H1 (cell line): ENCODE measurements around the gene SCRN1. TPM values are rescaled to one million over a fixed set of nuclear protein-coding genes. Genes with fewer than 3 reads are reported as not detected.

Experiments used
- CTCF ChIA-PET: fragments of 300-600 bp; sonication (Branson Sonifier 250); formaldehyde crosslinking; loops from one replicate; lab custom pipeline; 2021; ENCODE audit not compliant: partially characterized antibody; lab: Charles Lee
- POLR2A ChIA-PET: fragments of 300-600 bp; sonication (Branson Sonifier 250); formaldehyde crosslinking; loops from one replicate; lab custom pipeline; 2021; ENCODE audit warnings: inconsistent platforms; ENCODE audit not compliant: partially characterized antibody; lab: Charles Lee
- DNase-seq, 2 experiments: peaks; one replicate each; pipeline versions ENCODE4 v3.0.0 to v3.0.0-alpha.2; 2010 to 2022; ENCODE audit warnings: low spot score in 2 of 2, low read depth in 1 of 2, mixed read lengths in 1 of 2
- FAIRE-seq: peaks from 2 replicates; lab custom pipeline; 2011; peaks lifted over from hg19 to GRCh38; lab: Jason Lieb, UNC
- H2AFZ ChIP-seq: 2 replicates; pipeline ENCODE4 v1.8.1; 2012; ENCODE audit warnings: low read length, inconsistent platforms
- H2AK5ac ChIP-seq: 2 replicates; pipeline ENCODE4 v1.6.1; 2013; ENCODE audit warnings: low read depth, low read length
- H2BK120ac ChIP-seq: replicated peaks from 2 replicates; pipeline ENCODE3; 2013; ENCODE audit warnings: low read depth, low read length, inconsistent platforms
- H2BK12ac ChIP-seq: 2 replicates; pipeline ENCODE4 v1.6.1; 2013; ENCODE audit warnings: low read depth, low read length
- H2BK15ac ChIP-seq: 2 replicates; pipeline ENCODE4 v1.6.1; 2013; ENCODE audit warnings: low read length
- H2BK20ac ChIP-seq: 2 replicates; pipeline ENCODE4 v1.6.1; 2013; ENCODE audit warnings: low read length
- H2BK5ac ChIP-seq: 2 replicates; pipeline ENCODE4 v1.6.1; 2013; ENCODE audit warnings: low read depth, low read length
- H3K14ac ChIP-seq: 2 replicates; pipeline ENCODE4 v1.6.1; 2013; ENCODE audit warnings: inconsistent platforms; ENCODE audit not compliant: insufficient read length
- H3K18ac ChIP-seq: 2 replicates; pipeline ENCODE4 v1.6.1; 2013; ENCODE audit warnings: low read length; ENCODE audit errors: extremely low read depth
- H3K23ac ChIP-seq: 2 replicates; pipeline ENCODE4 v1.6.1; 2013; ENCODE audit warnings: inconsistent platforms; ENCODE audit not compliant: insufficient read length
- H3K23me2 ChIP-seq: 2 replicates; pipeline ENCODE4 v1.6.1; 2013; ENCODE audit warnings: low read depth, low read length
- H3K27ac ChIP-seq: 2 replicates; pipeline ENCODE4 v1.6.1; 2011; ENCODE audit warnings: low read depth, low read length, inconsistent platforms
- H3K27me3 ChIP-seq, 4 experiments: replicated peaks in 1 of 4; 1 replicate in 1 of 4; 2 replicates in 3 of 4; pipeline versions ENCODE4 v1.6.1 to v1.8.1; 2011 to 2013; ENCODE audit warnings: low read length in 3 of 4, mild to moderate bottlenecking in 3 of 4, inconsistent platforms in 2 of 4, mixed read lengths in 2 of 4, moderate library complexity in 1 of 4; ENCODE audit not compliant: control insufficient read depth in 3 of 4, insufficient read depth in 3 of 4; ENCODE audit errors: extremely low read depth in 1 of 4
- H3K36me3 ChIP-seq, 4 experiments: 2 replicates each; pipeline versions ENCODE4 v1.6.1 to v1.8.1; 2011 to 2013; ENCODE audit warnings: mild to moderate bottlenecking in 4 of 4, low read length in 3 of 4, moderate library complexity in 2 of 4, control low read depth in 1 of 4, inconsistent platforms in 1 of 4; ENCODE audit not compliant: insufficient read depth in 4 of 4, control insufficient read depth in 2 of 4
- H3K4ac ChIP-seq: replicated peaks from 2 replicates; pipeline ENCODE3; 2013; ENCODE audit warnings: low read length, low read depth, mixed read lengths, inconsistent platforms; ENCODE audit not compliant: insufficient read length
- H3K4me1 ChIP-seq, 4 experiments: replicated peaks in 1 of 4; 1 replicate in 1 of 4; 2 replicates in 3 of 4; pipeline versions ENCODE4 v1.6.1 to v1.8.1; 2011 to 2013; ENCODE audit warnings: low read length in 3 of 4, inconsistent platforms in 2 of 4, mixed read lengths in 1 of 4; ENCODE audit not compliant: insufficient read depth in 4 of 4, control insufficient read depth in 3 of 4
- H3K4me2 ChIP-seq, 2 experiments: 2 replicates each; pipeline versions ENCODE4 v1.6.1 to v1.8.1; 2011 to 2013; ENCODE audit warnings: low read depth in 2 of 2, low read length in 2 of 2, control low read depth in 1 of 2, inconsistent platforms in 1 of 2, mild to moderate bottlenecking in 1 of 2; ENCODE audit not compliant: insufficient read depth in 1 of 2
- H3K4me3 ChIP-seq, 4 experiments: fragments of 200-600, 300-600 bp in 1 of 4; sonication (generic), shearing (Covaris generic), sonication (Bioruptor Twin) in 1 of 4; 2 replicates each; pipeline versions ENCODE4 v1.5.1 to v1.8.1; 2011 to 2016; ENCODE audit warnings: low read length in 4 of 4, low read depth in 3 of 4, control low read depth in 2 of 4, inconsistent platforms in 2 of 4, mild to moderate bottlenecking in 2 of 4, mixed read lengths in 1 of 4, moderate library complexity in 1 of 4; ENCODE audit not compliant: insufficient read depth in 2 of 4; ENCODE audit errors: extremely low read depth in 1 of 4
- H3K56ac ChIP-seq: replicated peaks from 2 replicates; pipeline ENCODE3; 2013; ENCODE audit warnings: low read depth, mild to moderate bottlenecking, mixed read lengths, low read length, inconsistent platforms; ENCODE audit not compliant: insufficient read length
- H3K79me1 ChIP-seq: 2 replicates; pipeline ENCODE4 v1.6.1; 2013; ENCODE audit warnings: low read depth, low read length, control low read depth
- H3K79me2 ChIP-seq, 2 experiments: 2 replicates each; pipeline versions ENCODE4 v1.6.1 to v1.8.1; 2012 to 2013; ENCODE audit warnings: low read length in 2 of 2, mild to moderate bottlenecking in 2 of 2, inconsistent platforms in 1 of 2; ENCODE audit not compliant: insufficient read depth in 2 of 2, control insufficient read depth in 1 of 2
- H3K9ac ChIP-seq, 4 experiments: replicated peaks in 1 of 4; 1 replicate in 1 of 4; 2 replicates in 3 of 4; pipeline versions ENCODE4 v1.6.1 to v1.8.1; 2011 to 2013; ENCODE audit warnings: low read depth in 3 of 4, low read length in 3 of 4, control low read depth in 2 of 4, mild to moderate bottlenecking in 2 of 4, moderate library complexity in 2 of 4, inconsistent platforms in 1 of 4; ENCODE audit errors: extremely low read depth in 1 of 4
- H3K9me3 ChIP-seq, 2 experiments: 2 replicates each; pipeline versions ENCODE4 v1.6.1 to v1.8.1; 2012 to 2013; ENCODE audit warnings: mild to moderate bottlenecking in 2 of 2, moderate library complexity in 2 of 2, control low read depth in 1 of 2, inconsistent platforms in 1 of 2, low read depth in 1 of 2, low read length in 1 of 2, mixed read lengths in 1 of 2; ENCODE audit not compliant: insufficient read depth in 2 of 2
- H4K20me1 ChIP-seq, 2 experiments: replicated peaks in 1 of 2; 2 replicates each; pipeline versions ENCODE3 to v1.8.1; 2011 to 2013; ENCODE audit warnings: inconsistent platforms in 2 of 2, low read length in 2 of 2, mild to moderate bottlenecking in 1 of 2; ENCODE audit not compliant: insufficient read depth in 2 of 2, control insufficient read depth in 1 of 2
- H4K5ac ChIP-seq: 2 replicates; pipeline ENCODE4 v1.6.1; 2013; ENCODE audit warnings: low read length, low read depth, mixed read lengths, inconsistent platforms; ENCODE audit not compliant: insufficient read length
- H4K8ac ChIP-seq: 2 replicates; pipeline ENCODE4 v1.8.0; 2013; ENCODE audit warnings: mild to moderate bottlenecking, moderate library complexity, low read length, inconsistent platforms; ENCODE audit not compliant: insufficient read depth; ENCODE audit errors: extremely low read depth
- H4K91ac ChIP-seq: replicated peaks from 2 replicates; pipeline ENCODE3; 2013; ENCODE audit warnings: low read length, mixed read lengths, inconsistent platforms; ENCODE audit not compliant: insufficient read length
- CBX5 ChIP-seq: fragments of 300-800, 300-1000 bp; sonication (generic); IDR thresholded peaks from 2 replicates; pipeline ENCODE4 v1.7.1; 2016; ENCODE audit warnings: antibody characterized with exemption, low read length, low read depth
- CEBPB ChIP-seq: IDR thresholded peaks from 2 replicates; pipeline ENCODE4 v1.6.1; 2012; ENCODE audit warnings: low read depth, low read length
- CREB1 ChIP-seq: IDR thresholded peaks from 2 replicates; pipeline ENCODE4 v1.6.1; 2012; ENCODE audit warnings: inconsistent platforms
- KDM4A ChIP-seq: IDR thresholded peaks from one replicate; pipeline ENCODE4 v1.7.1; 2012; ENCODE audit warnings: low read depth, mild to moderate bottlenecking, moderate library complexity, low read length, inconsistent platforms; ENCODE audit not compliant: severe bottlenecking
- NRF1 ChIP-seq: IDR thresholded peaks from 2 replicates; pipeline ENCODE4 v1.6.1; 2011; ENCODE audit warnings: mild to moderate bottlenecking, low read depth, low read length, improper control_type of control experiment
- POLR2AphosphoS5 ChIP-seq: IDR thresholded peaks from 2 replicates; pipeline ENCODE4 v1.6.1; 2011; ENCODE audit warnings: low read depth, low read length
- SIX5 ChIP-seq: IDR thresholded peaks from 2 replicates; pipeline ENCODE4 v1.6.1; 2011; ENCODE audit warnings: mild to moderate bottlenecking, low read depth, low read length
- SP1 ChIP-seq: IDR thresholded peaks from 2 replicates; pipeline ENCODE4 v1.6.1; 2011; ENCODE audit warnings: low read depth, low read length
- SRF ChIP-seq: IDR thresholded peaks from 2 replicates; pipeline ENCODE4 v1.6.1; 2011; ENCODE audit warnings: mild to moderate bottlenecking, low read depth, low read length, moderate library complexity
- TAF7 ChIP-seq: optimal IDR thresholded peaks from 2 replicates; pipeline ENCODE3; 2011; ENCODE audit warnings: low read depth, mild to moderate bottlenecking, inconsistent platforms, low read length, moderate library complexity, borderline replicate concordance
- WGBS, 2 experiments: shearing (Covaris generic) in 1 of 2; methylation state at CpG; one replicate each; pipeline versions ENCODE4 v1.1.6 to v1.1.7; 2013 to 2015; ENCODE audit warnings: low lambda C conversion rate in 2 of 2, mixed read lengths in 2 of 2, inconsistent platforms in 1 of 2, low coverage in 1 of 2, missing lambda C conversion rate in 1 of 2; ENCODE audit not compliant: insufficient replicate concordance in 2 of 2, insufficient coverage in 1 of 2, insufficient read length in 1 of 2; ENCODE audit errors: extremely low coverage in 1 of 2, missing lambda C conversion rate in 1 of 2; 5-methylcytosine and 5-hydroxymethylcytosine counted together
- polyA plus RNA-seq, 7 experiments: library from polyadenylated mRNA; depleted of rRNA in 3 of 7; stranded (reverse) in 5 of 7; unstranded in 2 of 7; fragments of >200 nt in 5 of 7; fragments of 200-250 nt in 2 of 7; gene quantifications; 1 replicate in 5 of 7; 2 replicates in 1 of 7; 4 replicates in 1 of 7; pipeline versions ENCODE4 v1.2.1 to v1.2.3, GENCODE V29; 2011 to 2013; ENCODE audit warnings: missing spikeins in 2 of 7, mixed read lengths in 2 of 7
- total RNA-seq: library from RNA; stranded (reverse); fragmentation: NEBNext Ultra II Directional; extraction: Animal tissue kit (Norgen Biotek cat#: 25700); gene quantifications from 2 replicates; pipeline ENCODE4 v1.2.1, GENCODE V29; 2021
- TF ChIP-seq, protein P1 (sequence below): IDR thresholded peaks from 2 replicates; pipeline ENCODE4 v1.6.1; 2011; ENCODE audit warnings: low read length, improper control_type of control experiment
- TF ChIP-seq, protein P2 (sequence below): IDR thresholded peaks from 2 replicates; pipeline ENCODE4 v1.6.1; 2011; ENCODE audit warnings: low read depth, mild to moderate bottlenecking, low read length; ENCODE audit not compliant: insufficient read depth

The SCRN1 gene
- total and polyA plus RNA-seq, 2 of the 8 experiments (the other 6 are each of a cell fraction or from before 2014, with no cell fraction given): 36.0 to 75.8 TPM

DNA sequence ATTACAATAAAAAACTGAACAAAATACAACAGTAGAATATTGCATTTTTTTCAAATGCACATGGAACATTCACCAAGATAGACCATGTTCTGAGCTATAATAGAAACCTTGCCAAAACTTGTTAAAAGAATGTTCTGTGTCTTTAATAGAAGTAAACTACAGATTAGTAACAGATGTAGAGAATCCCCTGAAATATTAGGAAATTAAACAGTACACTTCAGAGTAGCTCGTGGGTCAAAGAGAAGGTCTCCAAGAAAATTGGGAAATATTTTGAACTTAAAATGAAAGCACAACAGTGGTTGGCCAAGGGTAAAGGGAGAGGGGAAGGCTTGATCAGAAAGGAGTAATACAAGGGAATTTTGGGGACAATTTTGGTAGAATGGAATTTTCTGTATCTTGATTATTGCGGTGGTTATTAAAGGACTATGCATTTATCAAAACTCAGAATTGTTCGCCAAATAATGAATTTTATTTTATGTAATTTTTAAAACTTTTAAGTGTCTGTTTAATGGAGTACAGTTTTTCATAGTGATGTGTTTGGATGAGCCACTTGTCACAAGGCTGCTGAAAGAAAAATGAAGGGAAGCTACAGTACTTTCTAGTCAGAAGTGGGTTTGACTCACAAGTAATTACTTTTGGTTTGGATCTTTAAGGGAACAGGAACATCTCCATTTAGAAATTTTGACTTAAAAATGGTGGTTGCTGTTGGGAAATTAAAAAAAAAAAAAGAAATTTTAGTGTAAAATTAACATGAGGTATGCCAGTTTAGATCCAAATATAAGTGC lies 48.8 kb upstream of the SCRN1 start:
- H3K4me3 ChIP-seq: no peak overlapping the region
- H4K91ac ChIP-seq: no peak overlapping the region
- H3K27me3 ChIP-seq: no peaks in the 10 kb centered on the region
- no peaks in the 10 kb centered on the region for H3K23me2 ChIP-seq
- H4K20me1 ChIP-seq: peaks cover 6 to 11% of the 10 kb centered on the region in 2 experiments
- no peak overlapping the region for H4K8ac ChIP-seq
- no peak overlapping the region for H2AFZ ChIP-seq
- no peak overlapping the region for H3K9ac ChIP-seq
- FAIRE-seq (no peak), DNase-seq (no peak)
- no peak overlapping the region for H3K4ac ChIP-seq
- no peak overlapping the region for H2AK5ac ChIP-seq
- H3K23ac ChIP-seq: no peak overlapping the region
- no peaks in the 10 kb centered on the region for H3K36me3 ChIP-seq
- H2BK5ac ChIP-seq: no peak overlapping the region
- H3K4me1 ChIP-seq: peaks cover 0 to 4% (median 1%) of the 10 kb centered on the region in 4 experiments; a peak in 3 of 7 replicates
- H3K56ac ChIP-seq: no peak overlapping the region
- ChIA-PET POLR2A (interaction anchor here (0.6 kb wide), 1 partner anchor 292 kb away, joined by 3 read pairs; no protein-coding TSS in a partner anchor), CTCF (no interaction called here)
- H2BK120ac ChIP-seq: no peak overlapping the region
- H3K18ac ChIP-seq: no peak overlapping the region
- 91% methylated on average over 3 of the region's 3 CpGs; no CpG with 5 or more reads in 1 of the 2 experiments for WGBS, 2 experiments
- peaks cover 0 to 86% of the 10 kb centered on the region in 2 experiments; a peak in 3 of 4 replicates for H3K79me2 ChIP-seq
- H3K79me1 ChIP-seq: peaks cover 2% of the 10 kb centered on the region; the same call in 1 of the 2 replicates
- H3K9me3 ChIP-seq: no peaks in the 10 kb centered on the region
- no peak overlapping the region for H3K14ac ChIP-seq
- no peak overlapping the region for H4K5ac ChIP-seq
- no peak overlapping the region for H2BK20ac ChIP-seq
- H2BK12ac ChIP-seq: no peak overlapping the region
- no peak overlapping the region for H3K4me2 ChIP-seq
- H2BK15ac ChIP-seq: no peak overlapping the region
- H3K27ac ChIP-seq: no peak overlapping the region
- TF ChIP-seq CREB1 (no peak), CBX5 (no peak), POLR2AphosphoS5 (no peak), CEBPB (no peak), SP1 (no peak), TAF7 (no peak), SIX5 (no peak), SRF (no peak), NRF1 (no peak), KDM4A (no peak)
- TF ChIP-seq, protein P1, sequence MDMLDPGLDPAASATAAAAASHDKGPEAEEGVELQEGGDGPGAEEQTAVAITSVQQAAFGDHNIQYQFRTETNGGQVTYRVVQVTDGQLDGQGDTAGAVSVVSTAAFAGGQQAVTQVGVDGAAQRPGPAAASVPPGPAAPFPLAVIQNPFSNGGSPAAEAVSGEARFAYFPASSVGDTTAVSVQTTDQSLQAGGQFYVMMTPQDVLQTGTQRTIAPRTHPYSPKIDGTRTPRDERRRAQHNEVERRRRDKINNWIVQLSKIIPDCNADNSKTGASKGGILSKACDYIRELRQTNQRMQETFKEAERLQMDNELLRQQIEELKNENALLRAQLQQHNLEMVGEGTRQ: no peak
- TF ChIP-seq, protein P2, sequence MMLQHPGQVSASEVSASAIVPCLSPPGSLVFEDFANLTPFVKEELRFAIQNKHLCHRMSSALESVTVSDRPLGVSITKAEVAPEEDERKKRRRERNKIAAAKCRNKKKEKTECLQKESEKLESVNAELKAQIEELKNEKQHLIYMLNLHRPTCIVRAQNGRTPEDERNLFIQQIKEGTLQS: no peak
